ENCODE results near the gene NEK2. TPM values are rescaled to one million over a fixed set of nuclear protein-coding genes. Genes with fewer than 3 reads are reported as not detected.

NEK2 gene
- total and polyA plus RNA-seq, 7 experiments from 2014 or later = 0.11 to 26.5 (median 0.22) TPM; not detected in 2

DNA sequence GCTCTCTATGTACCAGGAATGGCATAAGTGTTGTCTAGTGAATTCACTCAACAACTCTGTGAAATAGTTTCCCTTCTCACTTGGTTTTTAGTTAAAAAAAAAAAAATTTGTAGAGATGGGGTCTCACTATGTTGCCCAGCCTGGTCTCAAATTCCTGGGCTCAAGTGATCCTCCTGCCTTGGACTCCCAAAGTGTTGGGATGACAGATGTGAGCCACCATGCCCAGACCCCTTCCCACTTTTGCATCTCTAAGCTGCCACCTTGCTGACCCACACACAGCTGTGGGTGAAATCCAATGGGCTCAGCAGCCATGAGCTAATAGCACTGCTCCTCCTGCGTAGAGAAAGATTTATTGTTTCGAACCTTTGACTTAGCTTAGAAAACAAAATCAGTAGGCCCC is 33.5 kb downstream of the NEK2 start:
- no peak overlapping the region for H3K27ac Mint-ChIP-seq
- intact Hi-C loops (cut with micrococcal nuclease) = no loop called here
- ChIA-PET CTCF (interaction anchor here (0.7 kb wide), 1 partner anchor 15 kb away, joined by 3 read pairs; no protein-coding TSS in a partner anchor), POLR2A (no interaction called here)
- DNase-seq (no peak), ATAC-seq (no peak)
- H3K4me3 Mint-ChIP-seq = no peak overlapping the region
- no peaks in the 10 kb centered on the region for H3K36me3 Mint-ChIP-seq
- no peak overlapping the region for H3K4me3 ChIP-seq (ENCODE audit: low read length)
- no peaks in the 10 kb centered on the region for H3K4me1 ChIP-seq (ENCODE audit: control insufficient read depth in 2 of 2, insufficient read depth in 2 of 2, low read length in 2 of 2)
- H3K36me3 ChIP-seq (ENCODE audit: control insufficient read depth in 2 of 3, insufficient read depth in 3 of 3, low read length in 3 of 3) = no peaks in the 10 kb centered on the region
- peaks cover 0 to 15% (median 0%) of the 10 kb centered on the region in 5 donors for H3K27me3 Mint-ChIP-seq
- H3K9me3 ChIP-seq (ENCODE audit: control insufficient read depth in 2 of 3, low read length in 3 of 3) = no peaks in the 10 kb centered on the region
- H3K27me3 ChIP-seq (ENCODE audit: control insufficient read depth in 2 of 2, insufficient read depth in 2 of 2, low read length in 2 of 2) = no peaks in the 10 kb centered on the region
- no peak overlapping the region for H3K27ac ChIP-seq (ENCODE audit: low read depth, low read length)
- H3K4me1 Mint-ChIP-seq = peaks cover 6 to 12% (median 12%) of the 10 kb centered on the region in 7 donors
- no peaks in the 10 kb centered on the region for H3K9me3 Mint-ChIP-seq

DNA sequence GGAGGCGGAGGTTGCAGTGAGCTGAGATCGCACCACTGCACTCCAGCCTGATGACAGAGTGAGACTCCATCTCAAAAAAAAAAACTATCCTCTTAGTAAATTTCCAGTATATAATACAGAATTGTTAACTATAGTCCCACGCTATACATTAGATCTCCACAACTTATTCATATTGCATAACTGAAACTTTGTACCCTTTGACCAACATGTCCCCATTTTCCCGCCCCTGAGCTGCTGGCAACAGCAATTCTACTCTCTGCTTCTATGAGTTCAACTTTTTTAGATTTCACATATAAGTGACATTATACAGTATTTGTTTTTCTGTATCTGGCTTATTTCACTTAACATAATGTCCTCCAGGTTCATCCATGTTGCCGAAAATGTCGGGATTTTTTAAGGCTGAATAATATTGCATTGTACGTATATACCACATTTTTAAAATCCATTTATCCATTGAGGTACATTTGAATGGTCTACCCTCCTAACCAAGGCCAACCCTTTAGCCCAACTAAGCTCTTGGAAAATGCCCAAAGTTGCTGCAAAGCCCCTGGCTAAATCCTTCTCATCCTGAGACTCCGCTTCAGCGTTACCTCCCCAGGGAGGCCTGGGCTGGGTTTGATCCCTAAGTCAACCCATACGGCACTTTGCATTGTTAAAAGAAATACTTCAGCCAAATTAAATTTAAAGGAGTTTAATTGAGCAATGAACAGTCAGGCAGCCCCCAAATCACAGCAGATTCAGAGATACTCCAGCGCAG is 34.2 kb downstream of the NEK2 start:
- no peaks in the 10 kb centered on the region for H3K9me3 Mint-ChIP-seq
- H3K27ac Mint-ChIP-seq = no peak overlapping the region
- Histone ChIP-seq H3K4me1 (ENCODE audit: control insufficient read depth in 2 of 2, insufficient read depth in 2 of 2, low read length in 2 of 2) (no peaks in the 10 kb centered on the region), H3K27me3 (ENCODE audit: control insufficient read depth in 2 of 2, insufficient read depth in 2 of 2, low read length in 2 of 2) (no peaks in the 10 kb centered on the region), H3K27ac (ENCODE audit: low read depth, low read length) (no peak overlapping the region), H3K9me3 (ENCODE audit: control insufficient read depth in 2 of 3, low read length in 3 of 3) (no peaks in the 10 kb centered on the region), H3K36me3 (ENCODE audit: control insufficient read depth in 2 of 3, insufficient read depth in 3 of 3, low read length in 3 of 3) (no peaks in the 10 kb centered on the region), H3K4me3 (ENCODE audit: low read length) (no peak overlapping the region)
- POLR2A ChIA-PET = no interaction called here
- DNase-seq = no peak
- intact Hi-C loops (cut with micrococcal nuclease) = no loop called here
- CTCF ChIA-PET = no interaction called here
- H3K4me1 Mint-ChIP-seq = peaks cover 6 to 12% (median 12%) of the 10 kb centered on the region in 7 donors
- ATAC-seq = no peak
- H3K4me3 Mint-ChIP-seq = no peak overlapping the region
- H3K36me3 Mint-ChIP-seq = no peaks in the 10 kb centered on the region
- peaks cover 0 to 8% (median 0%) of the 10 kb centered on the region in 5 donors for H3K27me3 Mint-ChIP-seq

DNA sequence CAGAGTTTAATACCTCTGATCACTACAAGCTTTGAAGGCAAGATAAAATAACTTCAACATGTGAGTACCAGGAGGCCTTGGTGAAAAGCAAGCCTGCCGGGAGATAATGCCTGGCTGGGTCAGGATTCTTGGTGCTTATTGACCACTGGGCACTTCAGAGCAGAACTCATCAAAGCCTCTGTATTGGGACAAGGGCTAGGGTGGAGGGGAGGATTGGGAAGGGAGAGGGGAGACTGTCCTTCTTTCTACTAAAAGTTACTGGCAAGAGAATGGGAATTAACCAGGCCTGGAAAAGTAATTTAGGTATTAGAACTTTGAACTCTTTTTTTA is 35.2 kb downstream of the NEK2 start:
- no peaks in the 10 kb centered on the region for H3K36me3 Mint-ChIP-seq
- H3K27ac Mint-ChIP-seq = no peak overlapping the region
- peaks cover 0 to 8% (median 0%) of the 10 kb centered on the region in 5 donors for H3K27me3 Mint-ChIP-seq
- ATAC-seq (no peak), DNase-seq (no peak)
- Histone ChIP-seq H3K4me3 (ENCODE audit: low read length) (no peak overlapping the region), H3K27me3 (ENCODE audit: control insufficient read depth in 2 of 2, insufficient read depth in 2 of 2, low read length in 2 of 2) (no peaks in the 10 kb centered on the region), H3K9me3 (ENCODE audit: control insufficient read depth in 2 of 3, low read length in 3 of 3) (no peaks in the 10 kb centered on the region), H3K27ac (ENCODE audit: low read depth, low read length) (no peak overlapping the region), H3K4me1 (ENCODE audit: control insufficient read depth in 2 of 2, insufficient read depth in 2 of 2, low read length in 2 of 2) (no peaks in the 10 kb centered on the region), H3K36me3 (ENCODE audit: control insufficient read depth in 2 of 3, insufficient read depth in 3 of 3, low read length in 3 of 3) (no peaks in the 10 kb centered on the region)
- intact Hi-C loops (cut with micrococcal nuclease) = no loop called here
- H3K4me3 Mint-ChIP-seq = no peak overlapping the region
- H3K4me1 Mint-ChIP-seq = peaks cover 6 to 12% (median 12%) of the 10 kb centered on the region in 7 donors
- no peaks in the 10 kb centered on the region for H3K9me3 Mint-ChIP-seq
- CTCF ChIA-PET = no interaction called here
- POLR2A ChIA-PET = no interaction called here

DNA sequence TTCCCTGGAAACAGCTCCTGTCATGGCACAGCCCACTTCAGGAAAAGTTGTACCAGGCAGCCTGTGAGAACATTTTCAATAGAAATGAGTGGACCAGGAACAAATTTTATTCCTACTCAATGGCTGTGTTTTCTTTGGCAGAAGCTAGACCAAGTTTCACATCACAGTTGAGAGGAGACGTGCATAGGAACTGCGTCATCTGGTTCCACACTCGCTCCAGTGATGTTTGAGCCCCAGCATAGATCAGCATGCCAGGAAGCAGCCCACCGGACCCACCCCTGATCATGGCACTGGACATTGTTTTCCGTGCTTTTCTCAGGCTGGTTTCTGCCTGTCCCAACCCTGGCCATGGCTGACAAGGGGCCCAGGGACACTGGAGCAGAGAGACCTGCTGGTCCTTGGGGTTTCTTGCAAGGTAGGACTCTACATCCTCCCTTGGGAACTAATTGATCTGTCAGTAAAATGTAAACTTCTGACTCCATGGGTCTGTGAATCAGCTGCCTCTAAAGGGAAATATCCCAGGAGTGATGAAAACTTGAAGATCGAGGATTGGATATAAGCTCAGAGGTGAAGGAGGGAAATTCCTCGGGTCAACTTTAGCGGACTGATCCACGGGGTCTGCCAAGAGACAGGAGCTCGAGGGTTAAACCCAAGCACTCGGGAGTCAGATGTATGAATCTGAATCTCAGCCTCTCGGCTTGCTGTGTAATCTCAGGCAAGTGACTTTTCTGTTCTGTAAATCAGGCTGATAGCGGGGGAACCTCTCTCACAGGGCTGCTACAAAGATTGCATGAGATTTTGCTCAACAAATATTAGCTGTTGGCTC is 35.7 kb downstream of the NEK2 start:
- ChIA-PET CTCF (no interaction called here), POLR2A (no interaction called here)
- Histone ChIP-seq H3K9me3 (ENCODE audit: control insufficient read depth in 2 of 3, low read length in 3 of 3) (no peaks in the 10 kb centered on the region), H3K27ac (ENCODE audit: low read depth, low read length) (no peak overlapping the region), H3K4me3 (ENCODE audit: low read length) (no peak overlapping the region), H3K27me3 (ENCODE audit: control insufficient read depth in 2 of 2, insufficient read depth in 2 of 2, low read length in 2 of 2) (no peaks in the 10 kb centered on the region), H3K36me3 (ENCODE audit: control insufficient read depth in 2 of 3, insufficient read depth in 3 of 3, low read length in 3 of 3) (no peaks in the 10 kb centered on the region), H3K4me1 (ENCODE audit: control insufficient read depth in 2 of 2, insufficient read depth in 2 of 2, low read length in 2 of 2) (no peaks in the 10 kb centered on the region)
- ATAC-seq = no peak
- H3K36me3 Mint-ChIP-seq = no peaks in the 10 kb centered on the region
- H3K27ac Mint-ChIP-seq = no peak overlapping the region
- no peaks in the 10 kb centered on the region for H3K9me3 Mint-ChIP-seq
- H3K27me3 Mint-ChIP-seq = peaks cover 0 to 8% (median 0%) of the 10 kb centered on the region in 5 donors
- intact Hi-C loops (cut with micrococcal nuclease) = no loop called here
- no peak overlapping the region for H3K4me3 Mint-ChIP-seq
- peaks cover 6 to 12% (median 12%) of the 10 kb centered on the region in 7 donors for H3K4me1 Mint-ChIP-seq
- DNase-seq = no peak

DNA sequence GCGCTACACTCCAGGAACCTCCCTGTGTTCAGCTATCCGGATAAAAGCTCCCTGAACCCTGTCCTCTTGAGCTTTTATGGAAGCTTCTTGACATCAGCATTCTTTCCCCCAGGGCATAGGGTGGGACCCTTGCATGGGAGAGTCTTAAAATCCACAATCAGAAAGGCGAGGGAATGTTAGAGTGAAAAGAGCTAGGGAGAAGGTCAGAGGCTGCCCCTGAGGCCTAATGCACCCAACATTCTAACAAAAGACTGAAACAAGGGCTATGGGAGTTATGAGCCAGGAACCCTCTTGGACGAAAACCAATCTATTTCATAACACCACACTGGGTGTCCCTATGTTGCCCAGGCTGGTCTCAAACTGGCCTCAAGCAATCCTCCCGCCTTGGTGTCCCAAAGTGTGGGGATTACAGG is 36.7 kb downstream of the NEK2 start:
- CTCF ChIA-PET = no interaction called here

DNA sequence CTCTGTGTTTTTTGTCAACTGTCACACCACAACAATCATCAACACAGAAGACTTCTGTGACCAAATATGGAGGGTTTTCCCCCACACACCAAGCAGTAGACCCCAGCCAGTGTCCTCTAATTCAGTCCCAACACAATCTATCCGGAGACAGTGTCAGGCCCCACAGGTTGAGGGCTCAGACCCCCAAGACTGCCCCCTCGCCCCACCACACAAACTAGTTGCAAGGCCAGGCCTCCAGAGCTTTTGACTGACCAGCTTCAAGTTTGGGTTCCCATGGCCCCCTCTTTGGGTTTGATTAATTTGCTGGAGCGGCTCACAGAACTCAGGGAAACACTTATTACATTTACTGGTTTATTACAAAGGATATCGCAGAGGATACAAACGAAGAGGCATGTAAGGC is 37.2 kb downstream of the NEK2 start:
- ATAC-seq (no peak), DNase-seq (no peak)
- Mint-ChIP-seq H3K27ac (no peak overlapping the region), H3K9me3 (no peaks in the 10 kb centered on the region), H3K27me3 (peaks cover 0 to 11% (median 0%) of the 10 kb centered on the region in 5 donors), H3K4me3 (no peak overlapping the region), H3K4me1 (peaks cover 0 to 7% (median 4%) of the 10 kb centered on the region in 7 donors), H3K36me3 (no peaks in the 10 kb centered on the region)
- no peaks in the 10 kb centered on the region for H3K27me3 ChIP-seq (ENCODE audit: control insufficient read depth in 2 of 2, insufficient read depth in 2 of 2, low read length in 2 of 2)
- CTCF ChIA-PET = no interaction called here
- intact Hi-C loops (cut with micrococcal nuclease) = no loop called here
- POLR2A ChIA-PET = no interaction called here
- no peaks in the 10 kb centered on the region for H3K36me3 ChIP-seq (ENCODE audit: control insufficient read depth in 2 of 3, insufficient read depth in 3 of 3, low read length in 3 of 3)
- H3K4me1 ChIP-seq (ENCODE audit: control insufficient read depth in 2 of 2, insufficient read depth in 2 of 2, low read length in 2 of 2) = no peaks in the 10 kb centered on the region
- H3K27ac ChIP-seq (ENCODE audit: low read depth, low read length) = no peak overlapping the region
- H3K4me3 ChIP-seq (ENCODE audit: low read length) = no peak overlapping the region
- H3K9me3 ChIP-seq (ENCODE audit: control insufficient read depth in 2 of 3, low read length in 3 of 3) = no peaks in the 10 kb centered on the region

More for the DNA sequence above, 36.7 kb downstream of the NEK2 start:
- H3K9me3 Mint-ChIP-seq = no peaks in the 10 kb centered on the region
- no peak overlapping the region for H3K27ac Mint-ChIP-seq
- no peak overlapping the region for H3K4me3 ChIP-seq (ENCODE audit: low read length)
- POLR2A ChIA-PET = interaction anchor here (0.6 kb wide), 1 partner anchor 1346 kb away, joined by 5 read pairs; no protein-coding TSS in a partner anchor
- H3K9me3 ChIP-seq (ENCODE audit: control insufficient read depth in 2 of 3, low read length in 3 of 3) = no peaks in the 10 kb centered on the region
- no peak overlapping the region for H3K4me3 Mint-ChIP-seq
- no peaks in the 10 kb centered on the region for H3K4me1 ChIP-seq (ENCODE audit: control insufficient read depth in 2 of 2, insufficient read depth in 2 of 2, low read length in 2 of 2)
- H3K27me3 Mint-ChIP-seq = peaks cover 0 to 11% (median 0%) of the 10 kb centered on the region in 5 donors
- no peaks in the 10 kb centered on the region for H3K36me3 ChIP-seq (ENCODE audit: control insufficient read depth in 2 of 3, insufficient read depth in 3 of 3, low read length in 3 of 3)
- no peak overlapping the region for H3K27ac ChIP-seq (ENCODE audit: low read depth, low read length)
- ATAC-seq (no peak), DNase-seq (no peak)
- H3K36me3 Mint-ChIP-seq = no peaks in the 10 kb centered on the region
- no peaks in the 10 kb centered on the region for H3K27me3 ChIP-seq (ENCODE audit: control insufficient read depth in 2 of 2, insufficient read depth in 2 of 2, low read length in 2 of 2)
- peaks cover 2 to 10% (median 8%) of the 10 kb centered on the region in 7 donors for H3K4me1 Mint-ChIP-seq
- intact Hi-C loops (cut with micrococcal nuclease) = no loop called here

All from naive thymus-derived CD4-positive, alpha-beta T cell (primary cell).